Pancreas (tissue), 10 donors: Measurements from ENCODE around the gene FURIN. TPM values are rescaled to one million over a fixed set of nuclear protein-coding genes. Genes with fewer than 3 reads are reported as not detected.

ENCODE experiments used
- ATAC-seq, 4 donors: fragments of 200-7000 bp; cut with Tn5 transposase; one replicate each; pipeline versions ENCODE4 v1.8.0 to v1.9.1; 2020; ENCODE audit warnings: mild to moderate bottlenecking in 4 of 4, moderate library complexity in 4 of 4
- DNase-seq, 6 donors: peaks; one replicate each; pipeline ENCODE4 v3.0.0-alpha.2; 2020
- FAIRE-seq: peaks from 2 replicates; lab custom pipeline; 2012; peaks lifted over from hg19 to GRCh38; lab: Jason Lieb, UNC
- H3K27ac ChIP-seq, 4 donors: fragments of 200-600 bp; sonication (generic); 1 replicate in 3 of 4; 2 replicates in 1 of 4; pipeline versions ENCODE4 v1.5.0 to v1.8.0; 2020
- H3K27me3 ChIP-seq, 4 donors: fragments of 200-600 bp; one replicate each; pipeline ENCODE4 v1.8.0; 2021
- H3K36me3 ChIP-seq, 3 donors: fragments of 200-600 bp; sonication (generic) in 1 of 3; one replicate each; pipeline versions ENCODE4 v1.5.0 to v1.8.0; 2020 to 2021
- H3K4me1 ChIP-seq, 3 donors: fragments of 200-600 bp; one replicate each; pipeline ENCODE4 v1.8.0; 2021
- H3K4me3 ChIP-seq, 4 donors: fragments of 200-600 bp; sonication (generic) in 2 of 4; one replicate each; pipeline versions ENCODE4 v1.5.0 to v1.8.0; 2020 to 2021
- H3K9me3 ChIP-seq, 4 donors: fragments of 200-600 bp; one replicate each; pipeline ENCODE4 v1.8.0; 2021
- CTCF ChIP-seq, 4 donors: fragments of 200-600 bp; sonication (generic) in 3 of 4; IDR thresholded peaks; one replicate each; pipeline versions ENCODE4 v1.5.0 to v1.8.0; 2021; ENCODE audit warnings: antibody characterized with exemption in 4 of 4
- WGBS, 2 donors: extraction: QIAGEN DNeasy Blood & Tissue Kit; methylation state at CpG; one replicate each; pipeline ENCODE4 v1.1.7; 2013; 5-methylcytosine and 5-hydroxymethylcytosine counted together
- intact Hi-C, 3 donors: fragments of 100-400 bp; cut with DNase I; formaldehyde crosslinking; loops; one replicate each; pipeline versions ENCODE4 v1.11.1 to v1.14.2; 2022
- polyA plus RNA-seq, 2 donors: library from polyadenylated mRNA; stranded (reverse); fragments of 200-250 nt; gene quantifications; one replicate each; pipeline ENCODE4 v1.2.3, GENCODE V29; 2013
- total RNA-seq, 6 donors: library from RNA; stranded (reverse); fragmentation: NEBNext Ultra II Directional in 4 of 6; extraction: Animal tissue kit (Norgen Biotek cat#: 25700) in 4 of 6; gene quantifications; one replicate each; pipeline versions ENCODE4 v1.2.1 to v1.2.4, GENCODE V29; 2021 to 2023
- donor health status: healthy with polysubstance abuse.
- donor health status: DM: no; HTN: no; CAD: no; lungs with moderate emphysema.
- donor health status: DM: no; HTN: no; CAD: no.
- donor health status: control.
- donor health status: control.
- donor health status: Bipolar disorder and iron deficiency.
- donor health status: DM: yes; HTN: yes; CAD: no.
- donor health status: DM: no; HTN: no; CAD: no.
- donor health status: DM: no; HTN: no; CAD: no.
- donor health status: DM: yes; HTN: yes; CAD: no.

Gene FURIN
- total RNA-seq (100 to 1,000 TPM in 3 of 6 donors, 10 to 100 TPM in 3; 50.3 to 106 (median 98.8) TPM), polyA plus RNA-seq (10 to 100 TPM; 52.5 to 67.7 TPM)

- 80 to 85% methylated on average over 6 of the region's 6 CpGs for WGBS, 2 donors
- peaks cover 9 to 33% (median 16%) of the 10 kb centered on the region in 3 donors for H3K4me1 ChIP-seq
- no peaks in the 10 kb centered on the region for H3K36me3 ChIP-seq
- H3K4me3 ChIP-seq: no peak within 1 kb of the TSS
- no peak for TF ChIP-seq CTCF (IDR thresholded peaks at IDR 0.05)
- peak within 1 kb of the TSS in 3 of 4 donors; percentile 28 to 96 (median 93) for H3K27ac ChIP-seq
- DNase-seq: no peak
- no peak for FAIRE-seq
- no peaks in the 10 kb centered on the region for H3K27me3 ChIP-seq
- H3K9me3 ChIP-seq: no peaks in the 10 kb centered on the region
- no peak for ATAC-seq
- intact Hi-C loops: no loop called here
Observed at GRCh38 chr15:90868261-90868689, at the start of gene FURIN. TSS of gene FURIN (plus strand) at chr15:90868588. CDS start at chr15:90875741, 7,153 bp downstream.

GRCh38 chr15:90819390-90819789, 49.0 kb upstream of the FURIN start:
- no peak overlapping the region for H3K4me3 ChIP-seq
- DNase-seq (peak; percentile 72 to 95 (median 84)), FAIRE-seq (no peak), ATAC-seq (peak; percentile 80 to 87 (median 84))
- 69% methylated on average over 6 of the region's 6 CpGs for WGBS, 2 donors
- no peaks in the 10 kb centered on the region for H3K27me3 ChIP-seq
- TF ChIP-seq CTCF (IDR thresholded peaks at IDR 0.05): no peak
- no peaks in the 10 kb centered on the region for H3K36me3 ChIP-seq
- peaks cover 19 to 25% (median 20%) of the 10 kb centered on the region in 3 donors for H3K4me1 ChIP-seq
- intact Hi-C loops: no loop called here
- no peaks in the 10 kb centered on the region for H3K9me3 ChIP-seq
- H3K27ac ChIP-seq: peak overlapping the region in 2 of 4 donors; percentile 15 to 17

GRCh38 chr15:90819850-90820249, 48.5 kb upstream of the FURIN start:
- no peaks in the 10 kb centered on the region for H3K9me3 ChIP-seq
- peak in 2 of 6 donors; percentile 38 to 80 for DNase-seq
- no peaks in the 10 kb centered on the region for H3K36me3 ChIP-seq
- peak in 1 of 4 donors; percentile 5 for ATAC-seq
- peak overlapping the region in 1 of 4 donors; percentile 15 for H3K27ac ChIP-seq
- H3K4me3 ChIP-seq: no peak overlapping the region
- no peak for TF ChIP-seq CTCF (IDR thresholded peaks at IDR 0.05)
- intact Hi-C loops: no loop called here
- no peaks in the 10 kb centered on the region for H3K27me3 ChIP-seq
- FAIRE-seq: no peak
- H3K4me1 ChIP-seq: peaks cover 20 to 25% (median 20%) of the 10 kb centered on the region in 3 donors
- 59 to 65% methylated on average over 12 of the region's 12 CpGs for WGBS, 2 donors

- ATAC-seq (no peak), FAIRE-seq (no peak), DNase-seq (no peak)
- H3K27ac ChIP-seq: no peak overlapping the region
- H3K9me3 ChIP-seq: no peaks in the 10 kb centered on the region
- no peaks in the 10 kb centered on the region for H3K27me3 ChIP-seq
- 94 to 99% methylated on average over 7 of the region's 7 CpGs for WGBS, 2 donors
- no peak overlapping the region for H3K4me3 ChIP-seq
- no peaks in the 10 kb centered on the region for H3K36me3 ChIP-seq
- TF ChIP-seq CTCF (IDR thresholded peaks at IDR 0.05): no peak
- H3K4me1 ChIP-seq: peaks cover 20 to 25% (median 20%) of the 10 kb centered on the region in 3 donors
- intact Hi-C loops: no loop called here
Observed at GRCh38 chr15:90820481-90820880, 47.9 kb upstream of the FURIN start.

- ATAC-seq: no peak
- WGBS, 2 donors: 92 to 95% methylated on average over 8 of the region's 8 CpGs
- no peak for DNase-seq
- FAIRE-seq: no peak
- Histone ChIP-seq H3K27me3 (no peaks in the 10 kb centered on the region), H3K4me1 (peaks cover 20% of the 10 kb centered on the region in 3 donors), H3K9me3 (no peaks in the 10 kb centered on the region), H3K27ac (no peak overlapping the region), H3K4me3 (no peak overlapping the region), H3K36me3 (no peaks in the 10 kb centered on the region)
- intact Hi-C loops: no loop called here
- no peak for TF ChIP-seq CTCF (IDR thresholded peaks at IDR 0.05)
Observed at GRCh38 chr15:90822204-90822955, 46.0 kb upstream of the FURIN start.
